WTC11 (cell line): ENCODE data around the gene CPTP.

Source experiments
- CBFB ChIP-seq: sonication (generic); formaldehyde crosslinking; IDR thresholded peaks from 2 replicates; pipeline ENCODE4 v1.8.1; 2022; ENCODE audit warnings: mild to moderate bottlenecking, low read depth, missing genetic modification reagents
- CREB1 ChIP-seq: sonication (generic); formaldehyde crosslinking; IDR thresholded peaks from 2 replicates; pipeline ENCODE4 v1.8.0; 2023; ENCODE audit warnings: mild to moderate bottlenecking, missing genetic modification reagents
- CTCF ChIP-seq: fragments of 200-600 bp; IDR thresholded peaks from 2 replicates; pipeline ENCODE4 v1.8.0; 2022; ENCODE audit warnings: antibody characterized with exemption
- PRDM15 ChIP-seq: sonication (generic); formaldehyde crosslinking; IDR thresholded peaks from 2 replicates; pipeline ENCODE4 v1.8.0; 2022; ENCODE audit warnings: missing genetic modification reagents
- USF1 ChIP-seq: sonication (generic); formaldehyde crosslinking; IDR thresholded peaks from 2 replicates; pipeline ENCODE4 v1.8.0; 2022; ENCODE audit warnings: mild to moderate bottlenecking, missing genetic modification reagents
- USF2 ChIP-seq: sonication (generic); formaldehyde crosslinking; IDR thresholded peaks from 2 replicates; pipeline ENCODE4 v1.8.1; 2023; ENCODE audit warnings: mild to moderate bottlenecking, missing genetic modification reagents, moderate library complexity
- ZNF219 ChIP-seq: sonication (generic); formaldehyde crosslinking; IDR thresholded peaks from 2 replicates; pipeline ENCODE4 v1.8.0; 2023; ENCODE audit warnings: missing genetic modification reagents, mild to moderate bottlenecking, borderline replicate concordance
- ZNF416 ChIP-seq: fragments of 250-450 bp; sonication (Bioruptor Pico); IDR thresholded peaks from 2 replicates; pipeline ENCODE4 v1.9.0; 2021; ENCODE audit warnings: mild to moderate bottlenecking, inconsistent platforms

GRCh38 chr1:1367315-1367714 lies 42.7 kb downstream of the CPTP start:
- TF ChIP-seq CTCF: no peak
- no peak for TF ChIP-seq PRDM15
- no peak for TF ChIP-seq ZNF219 (CRISPR knock-in tag)
- no peak for TF ChIP-seq USF2 (CRISPR knock-in tag)
- no peak for TF ChIP-seq CBFB (CRISPR knock-in tag)
- no peak for TF ChIP-seq USF1 (CRISPR knock-in tag)
- no peak for TF ChIP-seq ZNF416
- no peak for TF ChIP-seq CREB1
